ENCODE data around the gene RAB27B.

Gene RAB27B

GRCh38 chr18:54878159-54878622 is 49.9 kb downstream of the RAB27B start:
- ChIA-PET POLR2A (no interaction called here), CTCF (interaction anchor here (1.0 kb wide), 1 partner anchor 8 kb away, joined by 3 read pairs; no protein-coding TSS in a partner anchor)
- no peaks in the 10 kb centered on the region for H3K36me3 ChIP-seq (ENCODE audit: control insufficient read depth in 2 of 2, insufficient read depth in 1 of 2, low read length in 2 of 2)
- H3K9me3 ChIP-seq (ENCODE audit: control insufficient read depth, insufficient read depth, low read depth, low read length) = no peaks in the 10 kb centered on the region
- H3K27ac ChIP-seq (ENCODE audit: extremely low read depth, low read depth, low read length) = no peak overlapping the region
- TF ChIP-seq ZIC2 (tag by site-specific recombination; IDR thresholded peaks at IDR 0.05) (no peak), ZNF677 (tag by site-specific recombination; IDR thresholded peaks at IDR 0.05) (no peak), ZNF202 (tag by site-specific recombination; IDR thresholded peaks at IDR 0.05; ENCODE audit: borderline replicate concordance) (no peak), ZFP37 (tag by site-specific recombination; IDR thresholded peaks at IDR 0.05) (no peak), OSR2 (tag by site-specific recombination; IDR thresholded peaks at IDR 0.05) (no peak)
- no peak overlapping the region for H3K4me3 ChIP-seq (ENCODE audit: low read depth, low read length)
- 0 out of 2 replicates have a peak, but pooled peaks cover 2% of the 10 kb centered on the region for H3K4me1 ChIP-seq (ENCODE audit: control insufficient read depth, insufficient read depth, low read length)

DNA sequence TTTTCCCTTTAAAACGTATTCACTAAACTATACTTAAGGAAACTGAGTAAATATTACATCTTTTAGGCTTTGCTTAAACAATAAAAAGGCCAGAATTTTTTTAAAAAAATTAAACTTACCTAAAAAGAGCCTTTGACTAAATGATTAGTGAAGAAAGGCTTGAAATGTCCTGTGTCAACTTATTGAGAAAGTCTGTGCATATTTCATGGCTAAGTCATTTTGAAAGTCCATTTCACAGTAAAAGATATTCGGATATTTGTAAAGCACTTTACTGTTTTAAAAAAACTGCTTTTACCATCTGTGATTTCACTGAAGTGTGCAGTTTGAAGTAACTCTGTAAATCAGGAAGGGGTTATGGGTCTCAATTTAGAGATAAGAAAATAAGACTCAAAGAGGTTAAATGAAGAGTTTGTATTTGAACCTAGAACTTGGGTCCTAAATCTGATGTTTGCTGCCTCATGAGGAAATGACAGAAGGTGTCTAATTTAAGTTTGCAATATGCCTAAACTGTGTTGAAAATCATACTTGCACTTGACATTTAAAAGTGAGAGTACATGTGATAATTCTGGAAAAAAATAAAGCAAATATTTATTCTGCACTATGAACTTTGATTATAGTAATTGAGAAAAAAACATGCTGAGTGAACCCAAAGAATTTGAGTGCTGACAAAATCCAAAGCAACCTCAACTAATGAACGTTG is 50.5 kb downstream of the RAB27B start:
- Histone ChIP-seq H3K4me1 (ENCODE audit: control insufficient read depth, insufficient read depth, low read length) (0 out of 2 replicates have a peak, but pooled peaks cover 2% of the 10 kb centered on the region), H3K9me3 (ENCODE audit: control insufficient read depth, insufficient read depth, low read depth, low read length) (no peaks in the 10 kb centered on the region), H3K4me3 (ENCODE audit: low read depth, low read length) (no peak overlapping the region), H3K36me3 (ENCODE audit: control insufficient read depth in 2 of 2, insufficient read depth in 1 of 2, low read length in 2 of 2) (no peaks in the 10 kb centered on the region), H3K27ac (ENCODE audit: extremely low read depth, low read depth, low read length) (no peak overlapping the region)
- no peak for TF ChIP-seq ZNF37A (tag by site-specific recombination; IDR thresholded peaks at IDR 0.05)
- TF ChIP-seq GLI2 (tag by site-specific recombination; IDR thresholded peaks at IDR 0.05; ENCODE audit: borderline replicate concordance, low read depth) = no peak
- no peak for TF ChIP-seq MEIS1 (CRISPR knock-in tag; IDR thresholded peaks at IDR 0.05; ENCODE audit: borderline replicate concordance)
- no peak for TF ChIP-seq OVOL3 (tag by site-specific recombination; IDR thresholded peaks at IDR 0.05)
- TF ChIP-seq SP3 (tag by site-specific recombination; IDR thresholded peaks at IDR 0.05) = no peak
- TF ChIP-seq ZNF707 (tag by site-specific recombination; IDR thresholded peaks at IDR 0.05) = no peak
- TF ChIP-seq ZNF660 (tag by site-specific recombination; IDR thresholded peaks at IDR 0.05) = no peak
- TF ChIP-seq ZSCAN16 (tag by site-specific recombination; IDR thresholded peaks at IDR 0.05) = no peak
- TF ChIP-seq ZNF19 (tag by site-specific recombination; IDR thresholded peaks at IDR 0.05; ENCODE audit: low read depth) = no peak
- ChIA-PET CTCF (interaction anchor here (1.0 kb wide), 1 partner anchor 7 kb away, joined by 3 read pairs; no protein-coding TSS in a partner anchor), POLR2A (no interaction called here)

GRCh38 chr18:54879691-54880090 is 51.4 kb downstream of the RAB27B start:
- no peaks in the 10 kb centered on the region for H3K36me3 ChIP-seq (ENCODE audit: control insufficient read depth in 2 of 2, insufficient read depth in 1 of 2, low read length in 2 of 2)
- ChIA-PET CTCF (interaction anchor here (0.6 kb wide), 1 partner anchor 899 kb away, joined by 3 read pairs; no protein-coding TSS in a partner anchor), POLR2A (no interaction called here)
- H3K9me3 ChIP-seq (ENCODE audit: control insufficient read depth, insufficient read depth, low read depth, low read length) = no peaks in the 10 kb centered on the region
- H3K4me1 ChIP-seq (ENCODE audit: control insufficient read depth, insufficient read depth, low read length) = 0 out of 2 replicates have a peak, but pooled peaks cover 2% of the 10 kb centered on the region
- H3K27ac ChIP-seq (ENCODE audit: extremely low read depth, low read depth, low read length) = no peak overlapping the region
- H3K4me3 ChIP-seq (ENCODE audit: low read depth, low read length) = no peak overlapping the region
- no peak for TF ChIP-seq ZNF426 (tag by site-specific recombination; IDR thresholded peaks at IDR 0.05)
- TF ChIP-seq KLF10 (tag by site-specific recombination; IDR thresholded peaks at IDR 0.05) = no peak
- no peak for TF ChIP-seq ZBTB8A (tag by site-specific recombination; IDR thresholded peaks at IDR 0.05)
- no peak for TF ChIP-seq ZNF626 (tag by site-specific recombination; IDR thresholded peaks at IDR 0.05)
- TF ChIP-seq ZNF521 (tag by site-specific recombination; IDR thresholded peaks at IDR 0.05) = no peak
- no peak for TF ChIP-seq ZNF510 (tag by site-specific recombination; IDR thresholded peaks at IDR 0.05; ENCODE audit: insufficient replicate concordance)
- no peak for TF ChIP-seq BCL6B (tag by site-specific recombination; IDR thresholded peaks at IDR 0.05)
- TF ChIP-seq ZBTB17 (tag by site-specific recombination; IDR thresholded peaks at IDR 0.05) = no peak
- TF ChIP-seq ZNF174 (tag by site-specific recombination; IDR thresholded peaks at IDR 0.05) = no peak
- no peak for TF ChIP-seq PRDM2 (tag by site-specific recombination; IDR thresholded peaks at IDR 0.05; ENCODE audit: borderline replicate concordance)
- TF ChIP-seq ZNF37A (tag by site-specific recombination; IDR thresholded peaks at IDR 0.05) = no peak
- no peak for TF ChIP-seq ZNF2 (tag by site-specific recombination; IDR thresholded peaks at IDR 0.05)

Data from HEK293 (cell line).